Neural crest cell (in vitro differentiated cells): ENCODE results near the gene DDX41. TPM values are rescaled to one million over a fixed set of nuclear protein-coding genes. Genes with fewer than 3 reads are reported as not detected.

Source experiments
- DNase-seq: peaks from one replicate; pipeline ENCODE4 v3.0.0; 2021; ENCODE audit warnings: low read depth, mixed read lengths, low spot score
- H3K27ac Mint-ChIP-seq: one replicate; pipeline ENCODE4 v1.8.0; 2021; ENCODE audit warnings: mild to moderate bottlenecking, mixed read lengths; ENCODE audit not compliant: unreplicated experiment
- H3K27me3 Mint-ChIP-seq: 2 replicates; pipeline ENCODE4 v1.8.0; 2021; ENCODE audit warnings: low read depth, mild to moderate bottlenecking, mixed read lengths
- H3K36me3 Mint-ChIP-seq: 2 replicates; pipeline ENCODE4 v1.8.0; 2021; ENCODE audit warnings: low read depth, mild to moderate bottlenecking, mixed read lengths
- H3K4me1 Mint-ChIP-seq: 2 replicates; pipeline ENCODE4 v1.8.0; 2021; ENCODE audit warnings: mixed read lengths
- H3K4me3 Mint-ChIP-seq: one replicate; pipeline ENCODE4 v1.8.0; 2021; ENCODE audit warnings: mild to moderate bottlenecking, mixed read lengths
- H3K9me3 Mint-ChIP-seq: 2 replicates; pipeline ENCODE4 v1.8.0; 2021; ENCODE audit warnings: mixed read lengths
- total RNA-seq: library from RNA; stranded (reverse); gene quantifications from 2 replicates; pipeline ENCODE4 v1.2.1, GENCODE V29; 2021
- TF ChIP-seq, protein P1 (sequence below): fragments of 200-600 bp; sonication (generic); conservative IDR thresholded peaks from 2 replicates; pipeline ENCODE4 v1.5.0; 2021; ENCODE audit warnings: antibody characterized with exemption, mild to moderate bottlenecking

The DDX41 gene
- total RNA-seq, 1 donor from 2014 or later, result 130 TPM

DNA sequence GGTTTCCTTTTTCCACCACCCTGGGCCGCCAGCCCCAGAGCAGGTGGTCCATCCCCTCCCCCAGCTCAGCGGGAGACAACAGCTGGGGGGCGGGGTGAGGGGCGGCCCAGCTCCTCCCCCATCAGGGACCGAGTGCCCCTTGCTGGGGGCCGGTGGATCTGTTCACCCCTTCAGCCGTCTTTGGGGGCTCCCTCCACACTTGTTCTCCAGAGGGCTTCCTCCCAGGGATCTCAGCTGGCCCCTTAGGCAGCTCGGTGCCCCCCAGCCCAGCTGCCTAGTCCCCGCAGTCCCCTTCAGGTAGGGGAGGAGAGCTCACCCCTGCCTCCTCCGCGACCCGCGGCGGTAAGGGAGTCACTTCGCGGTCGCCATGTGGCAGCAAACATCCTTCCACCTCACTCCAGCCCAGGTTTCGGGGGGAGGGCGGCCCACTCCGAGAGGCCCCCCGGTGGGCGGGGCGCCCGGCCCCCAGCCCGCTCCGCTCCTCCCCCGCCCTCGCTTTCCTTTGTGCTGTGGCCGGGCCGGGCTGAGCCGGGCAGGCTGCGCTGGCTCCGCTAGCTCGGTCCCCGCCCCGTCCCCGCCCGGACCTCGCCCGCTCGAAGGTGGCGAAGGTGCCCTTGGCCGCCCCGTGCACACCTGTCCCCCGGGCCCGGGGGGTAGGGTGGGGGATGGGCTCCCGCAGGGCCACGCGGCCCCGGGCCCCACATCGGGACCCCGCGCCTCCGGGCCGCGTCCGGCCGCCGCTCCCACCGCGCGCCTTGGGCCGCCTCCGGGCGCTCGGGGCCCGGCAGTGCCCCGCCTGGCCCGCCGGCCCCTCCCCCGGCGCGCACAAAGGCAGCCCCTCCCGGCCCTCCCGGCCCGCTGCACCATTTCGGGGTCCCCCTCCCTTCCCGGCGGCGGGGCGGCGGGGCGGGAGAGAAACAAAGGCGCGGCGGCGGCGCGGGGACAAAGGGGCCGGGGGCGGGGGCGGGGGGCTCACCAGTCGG lies 44.0 kb downstream of the DDX41 start:
- TF ChIP-seq, protein P1, sequence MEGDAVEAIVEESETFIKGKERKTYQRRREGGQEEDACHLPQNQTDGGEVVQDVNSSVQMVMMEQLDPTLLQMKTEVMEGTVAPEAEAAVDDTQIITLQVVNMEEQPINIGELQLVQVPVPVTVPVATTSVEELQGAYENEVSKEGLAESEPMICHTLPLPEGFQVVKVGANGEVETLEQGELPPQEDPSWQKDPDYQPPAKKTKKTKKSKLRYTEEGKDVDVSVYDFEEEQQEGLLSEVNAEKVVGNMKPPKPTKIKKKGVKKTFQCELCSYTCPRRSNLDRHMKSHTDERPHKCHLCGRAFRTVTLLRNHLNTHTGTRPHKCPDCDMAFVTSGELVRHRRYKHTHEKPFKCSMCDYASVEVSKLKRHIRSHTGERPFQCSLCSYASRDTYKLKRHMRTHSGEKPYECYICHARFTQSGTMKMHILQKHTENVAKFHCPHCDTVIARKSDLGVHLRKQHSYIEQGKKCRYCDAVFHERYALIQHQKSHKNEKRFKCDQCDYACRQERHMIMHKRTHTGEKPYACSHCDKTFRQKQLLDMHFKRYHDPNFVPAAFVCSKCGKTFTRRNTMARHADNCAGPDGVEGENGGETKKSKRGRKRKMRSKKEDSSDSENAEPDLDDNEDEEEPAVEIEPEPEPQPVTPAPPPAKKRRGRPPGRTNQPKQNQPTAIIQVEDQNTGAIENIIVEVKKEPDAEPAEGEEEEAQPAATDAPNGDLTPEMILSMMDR, result no peak
- no peaks in the 10 kb centered on the region for H3K9me3 Mint-ChIP-seq
- peak overlapping the region; percentile 93 for H3K27ac Mint-ChIP-seq
- no peak for DNase-seq
- peak overlapping the region; percentile 91 for H3K4me3 Mint-ChIP-seq
- H3K36me3 Mint-ChIP-seq, result peaks cover 22% of the 10 kb centered on the region
- H3K27me3 Mint-ChIP-seq, result peaks cover 23% of the 10 kb centered on the region
- H3K4me1 Mint-ChIP-seq, result peaks cover 61% of the 10 kb centered on the region

DNA sequence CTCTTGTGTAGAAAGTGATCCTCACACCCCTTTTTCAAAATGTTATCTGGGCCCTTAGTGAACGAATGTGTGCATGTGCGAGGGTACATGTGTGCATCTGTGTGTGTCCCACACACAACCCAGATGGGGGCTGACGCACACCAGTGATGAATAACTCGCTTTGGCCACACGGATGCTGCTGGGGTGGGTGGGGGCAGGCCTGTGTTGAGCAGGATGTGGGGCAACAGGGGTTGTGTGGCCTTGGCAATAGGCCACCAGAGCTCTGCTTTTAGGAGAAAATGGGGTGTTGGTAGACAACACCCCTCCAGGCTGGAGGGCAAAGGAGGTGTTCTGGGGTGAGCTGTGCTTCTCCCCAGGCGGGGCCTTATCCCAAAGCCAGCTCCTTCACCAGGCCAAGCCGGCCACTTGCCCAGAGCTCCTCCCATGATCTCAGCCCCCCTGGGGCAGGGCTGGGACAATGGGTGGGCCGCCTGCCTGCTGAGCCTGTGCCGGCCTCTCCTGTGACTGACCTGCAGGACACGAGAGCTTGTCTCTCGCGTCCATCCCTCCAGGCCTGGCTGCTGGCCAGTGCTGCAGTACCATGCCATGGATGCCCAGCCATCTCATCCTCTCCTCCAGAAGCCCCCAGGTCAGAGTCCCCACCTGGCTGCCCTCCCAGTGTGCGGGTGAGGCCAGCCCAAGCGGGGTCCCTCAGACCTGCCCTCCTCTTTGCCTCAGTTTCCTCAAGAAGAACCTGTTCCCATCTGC lies 45.0 kb downstream of the DDX41 start:
- Mint-ChIP-seq H3K4me1 (peaks cover 58% of the 10 kb centered on the region), H3K9me3 (no peaks in the 10 kb centered on the region), H3K36me3 (peaks cover 30% of the 10 kb centered on the region), H3K4me3 (peak overlapping the region; percentile 91), H3K27me3 (peaks cover 21% of the 10 kb centered on the region), H3K27ac (peak overlapping the region; percentile 93)
- DNase-seq, result no peak
- TF ChIP-seq, protein P1, result no peak

DNA sequence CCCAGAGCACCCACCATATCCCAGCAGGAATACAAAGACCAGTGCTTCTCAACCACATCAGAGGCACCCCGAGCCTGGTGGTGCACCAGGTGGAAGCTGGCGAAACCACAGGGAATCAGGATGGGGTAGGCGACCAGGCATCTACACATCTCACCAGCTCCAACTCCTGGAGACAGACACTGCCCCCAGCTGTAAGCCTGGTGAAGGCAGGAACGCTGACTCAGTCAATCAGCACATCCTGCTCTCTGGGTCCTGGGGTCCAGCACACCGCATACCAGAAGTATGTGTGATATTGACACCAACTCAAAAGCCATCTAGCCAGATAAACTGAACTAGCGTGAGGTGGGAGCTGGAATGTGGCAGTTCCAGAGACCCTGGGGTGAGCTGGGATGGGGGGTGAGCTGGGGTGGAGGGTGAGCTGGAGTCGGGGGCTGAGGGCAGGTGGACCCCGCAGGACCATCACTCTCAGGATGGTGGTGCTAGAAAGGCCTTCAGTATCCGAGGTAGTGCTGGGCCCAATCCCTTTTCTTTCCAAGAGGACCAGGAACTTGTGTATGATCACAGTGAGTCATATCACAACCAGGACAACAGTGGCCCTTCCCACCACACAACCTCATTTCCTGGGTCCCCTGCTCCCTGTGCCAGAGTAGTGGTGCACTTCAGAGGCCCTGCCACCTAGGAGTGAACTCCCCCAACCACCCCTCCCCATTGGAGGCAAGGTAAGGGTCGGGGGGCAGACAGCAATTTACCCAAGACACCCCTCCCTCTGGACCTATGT lies 45.8 kb downstream of the DDX41 start:
- Mint-ChIP-seq H3K9me3 (no peaks in the 10 kb centered on the region), H3K36me3 (peaks cover 31% of the 10 kb centered on the region), H3K27me3 (peaks cover 21% of the 10 kb centered on the region), H3K4me1 (peaks cover 52% of the 10 kb centered on the region), H3K4me3 (peak overlapping the region; percentile 91), H3K27ac (peak overlapping the region; percentile 19)
- TF ChIP-seq, protein P1, result no peak
- DNase-seq, result no peak

DNA sequence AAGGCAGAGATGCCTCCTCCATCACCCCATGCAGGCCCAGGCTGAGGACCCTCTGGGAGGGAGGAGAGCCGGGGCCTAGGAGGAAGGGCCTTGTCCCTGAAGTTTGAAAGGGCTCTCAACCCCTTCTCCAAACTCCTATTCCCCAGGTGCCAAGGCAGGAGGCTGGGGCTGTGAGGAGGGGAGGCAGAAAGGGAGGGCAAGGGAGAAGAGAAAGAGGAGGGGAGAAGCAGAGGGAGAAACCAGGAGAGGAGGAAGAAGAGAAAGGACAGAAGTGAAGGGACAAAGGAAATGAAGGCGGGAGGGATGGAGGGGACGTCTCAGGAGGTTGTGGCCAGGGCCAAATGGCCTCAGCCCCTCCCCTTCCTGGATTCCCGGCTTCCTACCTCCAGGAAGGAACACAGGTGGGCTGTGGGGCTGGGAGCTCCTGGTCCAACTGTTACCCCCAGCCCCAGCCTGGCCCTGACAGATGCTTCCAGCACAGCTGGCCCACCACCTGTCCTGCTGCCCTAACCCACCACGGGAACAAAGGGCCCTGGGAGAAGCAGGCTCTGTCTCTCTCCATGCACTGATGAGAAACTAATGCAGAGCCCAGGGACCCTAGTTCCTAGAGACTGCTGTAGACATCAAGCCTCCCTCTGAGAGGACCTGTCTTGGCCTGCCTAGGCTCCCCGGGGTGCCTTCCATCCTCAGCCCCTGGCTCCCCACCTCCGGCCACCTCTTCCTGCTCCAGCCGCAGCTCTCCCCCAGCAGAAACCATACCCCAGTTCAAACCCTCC lies 46.8 kb downstream of the DDX41 start:
- Mint-ChIP-seq H3K4me1 (peaks cover 47% of the 10 kb centered on the region), H3K27me3 (peaks cover 17% of the 10 kb centered on the region), H3K36me3 (peaks cover 40% of the 10 kb centered on the region), H3K27ac (peak overlapping the region; percentile 88), H3K4me3 (peak overlapping the region; percentile 91), H3K9me3 (peaks cover 4% of the 10 kb centered on the region)
- no peak for DNase-seq
- TF ChIP-seq, protein P1, result no peak
